ENCODE measurements around the gene JAK2.

GRCh38 chr9:4992872-4993271 lies 7.8 kb downstream of the JAK2 start:
- TF ChIP-seq CTCF (IDR thresholded peaks at IDR 0.05) (no peak), POLR2A (IDR thresholded peaks at IDR 0.05) (no peak), EP300 (IDR thresholded peaks at IDR 0.05) (no peak)

Data from tibial nerve (tissue), 4 donors.